SH-SY5Y (cell line): ENCODE data around the gene USP35.

Experiments
- GATA2 ChIP-seq: IDR thresholded peaks from 2 replicates; pipeline ENCODE4 v1.6.1; 2011; ENCODE audit warnings: mild to moderate bottlenecking, low read depth, low read length
- GATA3 ChIP-seq: IDR thresholded peaks from 2 replicates; pipeline ENCODE4 v1.6.1; 2011; ENCODE audit warnings: low read depth, mild to moderate bottlenecking, low read length, moderate library complexity

- TF ChIP-seq GATA3 (no peak), GATA2 (no peak)
Observed at GRCh38 chr11:78176605-78177141, 12.0 kb upstream of the USP35 start.
